ENCODE data around the gene SMCR8. TPM values are rescaled to one million over a fixed set of nuclear protein-coding genes. Genes with fewer than 3 reads are reported as not detected.

Gene SMCR8
- total and polyA plus RNA-seq, 2 of the 13 experiments (the other 11 are each of a cell fraction or from before 2014, with no cell fraction given): 7.6 to 11.8 TPM

- peaks cover 37% of the 10 kb centered on the region for H3K79me2 ChIP-seq (ENCODE audit: insufficient read depth, low read length)
- BruUV-seq (replicated peaks): no TSS peak
- intact Hi-C loops (cut with micrococcal nuclease; ENCODE audit: unreplicated experiment): no loop called here
Observed at GRCh38 chr17:18309202-18309601, 5.9 kb upstream of the SMCR8 start.

More at GRCh38 chr17:18309202-18309601, 5.9 kb upstream of the SMCR8 start:
- Histone ChIP-seq H3K9me3 (ENCODE audit: low read length) (no peaks in the 10 kb centered on the region), H4K20me1 (ENCODE audit: insufficient read depth, low read length) (no peaks in the 10 kb centered on the region), H3K4me1 (ENCODE audit: insufficient read depth, low read length) (peaks cover 22% of the 10 kb centered on the region), H2AFZ (ENCODE audit: low read length) (no peak overlapping the region), H3K4me3 (replicated peaks in 1 of 3; ENCODE audit: insufficient read depth in 1 of 3, low read depth in 2 of 3, low read length in 3 of 3) (no peak overlapping the region), H3K36me3 (replicated peaks in 1 of 2; ENCODE audit: control insufficient read depth in 1 of 2, insufficient read depth in 2 of 2, low read length in 2 of 2) (peaks cover 19 to 51% of the 10 kb centered on the region in 2 experiments), H3K4me2 (ENCODE audit: low read depth, low read length) (no peak overlapping the region), H3K27me3 (ENCODE audit: control insufficient read depth in 1 of 2, insufficient read depth in 2 of 2, low read length in 2 of 2) (no peaks in the 10 kb centered on the region; a peak in 1 of 5 replicates), H3K9ac (ENCODE audit: insufficient read depth, low read depth, low read length) (no peak overlapping the region), H3K27ac (ENCODE audit: extremely low read length, insufficient read depth, low read length) (no peak overlapping the region)
- in situ Hi-C loops (cut with HindIII; ENCODE audit: extremely low pct_ligation_motif_present, low pct_unique_long_range_greater_than_20kb): no loop called here
- no peak for FAIRE-seq
- TF ChIP-seq, protein P1, sequence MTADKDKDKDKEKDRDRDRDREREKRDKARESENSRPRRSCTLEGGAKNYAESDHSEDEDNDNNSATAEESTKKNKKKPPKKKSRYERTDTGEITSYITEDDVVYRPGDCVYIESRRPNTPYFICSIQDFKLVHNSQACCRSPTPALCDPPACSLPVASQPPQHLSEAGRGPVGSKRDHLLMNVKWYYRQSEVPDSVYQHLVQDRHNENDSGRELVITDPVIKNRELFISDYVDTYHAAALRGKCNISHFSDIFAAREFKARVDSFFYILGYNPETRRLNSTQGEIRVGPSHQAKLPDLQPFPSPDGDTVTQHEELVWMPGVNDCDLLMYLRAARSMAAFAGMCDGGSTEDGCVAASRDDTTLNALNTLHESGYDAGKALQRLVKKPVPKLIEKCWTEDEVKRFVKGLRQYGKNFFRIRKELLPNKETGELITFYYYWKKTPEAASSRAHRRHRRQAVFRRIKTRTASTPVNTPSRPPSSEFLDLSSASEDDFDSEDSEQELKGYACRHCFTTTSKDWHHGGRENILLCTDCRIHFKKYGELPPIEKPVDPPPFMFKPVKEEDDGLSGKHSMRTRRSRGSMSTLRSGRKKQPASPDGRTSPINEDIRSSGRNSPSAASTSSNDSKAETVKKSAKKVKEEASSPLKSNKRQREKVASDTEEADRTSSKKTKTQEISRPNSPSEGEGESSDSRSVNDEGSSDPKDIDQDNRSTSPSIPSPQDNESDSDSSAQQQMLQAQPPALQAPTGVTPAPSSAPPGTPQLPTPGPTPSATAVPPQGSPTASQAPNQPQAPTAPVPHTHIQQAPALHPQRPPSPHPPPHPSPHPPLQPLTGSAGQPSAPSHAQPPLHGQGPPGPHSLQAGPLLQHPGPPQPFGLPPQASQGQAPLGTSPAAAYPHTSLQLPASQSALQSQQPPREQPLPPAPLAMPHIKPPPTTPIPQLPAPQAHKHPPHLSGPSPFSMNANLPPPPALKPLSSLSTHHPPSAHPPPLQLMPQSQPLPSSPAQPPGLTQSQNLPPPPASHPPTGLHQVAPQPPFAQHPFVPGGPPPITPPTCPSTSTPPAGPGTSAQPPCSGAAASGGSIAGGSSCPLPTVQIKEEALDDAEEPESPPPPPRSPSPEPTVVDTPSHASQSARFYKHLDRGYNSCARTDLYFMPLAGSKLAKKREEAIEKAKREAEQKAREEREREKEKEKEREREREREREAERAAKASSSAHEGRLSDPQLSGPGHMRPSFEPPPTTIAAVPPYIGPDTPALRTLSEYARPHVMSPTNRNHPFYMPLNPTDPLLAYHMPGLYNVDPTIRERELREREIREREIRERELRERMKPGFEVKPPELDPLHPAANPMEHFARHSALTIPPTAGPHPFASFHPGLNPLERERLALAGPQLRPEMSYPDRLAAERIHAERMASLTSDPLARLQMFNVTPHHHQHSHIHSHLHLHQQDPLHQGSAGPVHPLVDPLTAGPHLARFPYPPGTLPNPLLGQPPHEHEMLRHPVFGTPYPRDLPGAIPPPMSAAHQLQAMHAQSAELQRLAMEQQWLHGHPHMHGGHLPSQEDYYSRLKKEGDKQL (CRISPR knock-in tag; IDR thresholded peaks at IDR 0.05; ENCODE audit: low read depth): no peak
- TF ChIP-seq, protein P2, sequence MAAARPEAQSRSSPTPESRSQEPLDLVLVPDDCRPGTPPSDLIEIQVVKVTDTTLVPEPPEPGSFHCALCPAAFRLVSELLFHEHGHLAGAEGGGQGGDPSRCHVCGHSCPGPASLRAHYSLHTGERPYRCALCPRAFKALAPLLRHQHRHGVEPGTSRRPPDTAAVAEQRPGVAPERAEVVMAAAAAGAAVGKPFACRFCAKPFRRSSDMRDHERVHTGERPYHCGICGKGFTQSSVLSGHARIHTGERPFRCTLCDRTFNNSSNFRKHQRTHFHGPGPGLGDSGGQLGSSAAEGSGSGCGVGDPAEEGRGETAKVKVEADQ (CRISPR knock-in tag; IDR thresholded peaks at IDR 0.05; ENCODE audit: borderline replicate concordance): no peak
- TF ChIP-seq KLF9 (CRISPR knock-in tag; IDR thresholded peaks at IDR 0.05; ENCODE audit: low read depth): no peak
- TF ChIP-seq ZNF724P (CRISPR knock-in tag; IDR thresholded peaks at IDR 0.05; ENCODE audit: borderline replicate concordance): no peak
- TF ChIP-seq EZH2 (conservative IDR thresholded peaks at IDR 0.05; ENCODE audit: low read depth, low read length): no peak
- 96% methylated on average over 4 of the region's 4 CpGs for WGBS (ENCODE audit: low lambda C conversion rate)
- CTCF ChIA-PET (ENCODE audit: low intra/inter-chr PET ratio, low total read pairs): no interaction called here
- no peak for DNase-seq (ENCODE audit: low spot score)
- ATAC-seq: no peak
- POLR2A ChIA-PET: no interaction called here
